OCI-LY7 (cell line): ENCODE results near the gene UGT2B15. TPM values are rescaled to one million over a fixed set of nuclear protein-coding genes. Genes with fewer than 3 reads are reported as not detected.
"Not testable (repeated sequence)": the region's sequence is repeated elsewhere in the genome, so short reads cannot be mapped to it uniquely, and the experiment has no call there.

ENCODE experiments used
- Bru-seq: library from RNA; stranded (reverse); fragments of 400-500 nt; gene quantifications from one replicate; lab custom pipeline; 2021; lab: Mats Ljungman, UMichigan
- BruChase-seq, 2 experiments: library from RNA; stranded (reverse); fragments of 400-500 nt; gene quantifications; one replicate each; lab custom pipeline; 2021; lab: Mats Ljungman, UMichigan
- BruUV-seq: library from RNA; stranded (reverse); fragments of 400-500 nt; replicated peaks from 2 replicates; lab custom pipeline; 2021; lab: Mats Ljungman, UMichigan
- CTCF ChIA-PET: fragments of 300-600 bp; sonication (Branson Sonifier 250); formaldehyde crosslinking; loops from one replicate; lab custom pipeline; 2022; ENCODE audit warnings: antibody characterized with exemption; ENCODE audit not compliant: unreplicated experiment; lab: Charles Lee
- POLR2A ChIA-PET: fragments of 300-600 bp; sonication (Branson Sonifier 250); formaldehyde crosslinking; loops from one replicate; lab custom pipeline; 2022; ENCODE audit warnings: antibody characterized with exemption; lab: Charles Lee
- DNase-seq: peaks from one replicate; pipeline ENCODE4 v3.0.0-alpha.2; 2015; ENCODE audit warnings: low spot score
- H2AFZ ChIP-seq: fragments of 200-600 bp; sonication (generic), shearing (Covaris generic); 2 replicates; pipeline ENCODE4 v1.6.1; 2014; ENCODE audit warnings: mild to moderate bottlenecking, antibody characterized with exemption, low read length, moderate library complexity
- H3K27ac ChIP-seq: fragments of 200-600 bp; sonication (generic); 2 replicates; pipeline ENCODE4 v1.5.1; 2014; ENCODE audit warnings: mixed run types, low read depth, mild to moderate bottlenecking, moderate library complexity, low read length, inconsistent platforms; ENCODE audit not compliant: poor library complexity, severe bottlenecking
- H3K36me3 ChIP-seq: fragments of 200-600 bp; sonication (generic); 2 replicates; pipeline ENCODE4 v1.6.1; 2014; ENCODE audit warnings: mild to moderate bottlenecking, antibody characterized with exemption, low read length, moderate library complexity, mixed read lengths; ENCODE audit not compliant: insufficient read depth
- H3K4me1 ChIP-seq: fragments of 200-600 bp; sonication (generic); 2 replicates; pipeline ENCODE4 v1.5.1; 2014; ENCODE audit warnings: mild to moderate bottlenecking, low read length; ENCODE audit not compliant: insufficient read depth, poor library complexity, severe bottlenecking
- H3K4me2 ChIP-seq: fragments of 200-600 bp; sonication (generic); 2 replicates; pipeline ENCODE4 v1.6.1; 2014; ENCODE audit warnings: mild to moderate bottlenecking, low read length
- H3K4me3 ChIP-seq: fragments of 200-600 bp; sonication (generic); 2 replicates; pipeline ENCODE4 v1.5.1; 2014; ENCODE audit warnings: mild to moderate bottlenecking, low read depth, low read length; ENCODE audit not compliant: poor library complexity, severe bottlenecking
- H3K79me2 ChIP-seq: fragments of 200-600 bp; sonication (generic); 2 replicates; pipeline ENCODE4 v1.6.1; 2016; ENCODE audit warnings: low read depth, mild to moderate bottlenecking, low read length, moderate library complexity, mixed read lengths; ENCODE audit not compliant: insufficient read depth
- H3K9me2 ChIP-seq: fragments of 200-600 bp; sonication (generic); 2 replicates; pipeline ENCODE4 v1.6.1; 2016; ENCODE audit warnings: mild to moderate bottlenecking, low read length, mixed read lengths; ENCODE audit not compliant: insufficient read depth
- H3K9me3 ChIP-seq: fragments of 200-600 bp; sonication (generic); 2 replicates; pipeline ENCODE4 v1.6.1; 2014; ENCODE audit warnings: mild to moderate bottlenecking, mixed run types, low read length, mixed read lengths
- H4K20me1 ChIP-seq: fragments of 200-600 bp; sonication (generic); 2 replicates; pipeline ENCODE4 v1.6.1; 2014; ENCODE audit warnings: mild to moderate bottlenecking, antibody characterized with exemption, low read length, moderate library complexity, mixed read lengths; ENCODE audit not compliant: insufficient read depth
- EZH2phosphoT487 ChIP-seq: fragments of 200-600 bp; sonication (generic); IDR thresholded peaks from 2 replicates; pipeline ENCODE4 v1.6.1; 2018; ENCODE audit warnings: low read depth, borderline replicate concordance, mild to moderate bottlenecking, mixed run types, antibody characterized with exemption, low read length, moderate library complexity, mixed read lengths
- intact Hi-C: fragments of 100-400 bp; cut with micrococcal nuclease; formaldehyde crosslinking; loops from one replicate; pipeline ENCODE4 v1.10.0; 2022; ENCODE audit not compliant: unreplicated experiment
- long read RNA-seq: library from polyadenylated mRNA; stranded (forward); transcript quantifications from one replicate; pipeline ENCODE4 v2.0.0, GENCODE V29; 2022
- total RNA-seq, 2 experiments: library from RNA; depleted of rRNA in 1 of 2; stranded (reverse); fragments of >200 nt in 1 of 2; shearing (Covaris generic) in 1 of 2; gene quantifications; 2 replicates each; pipeline ENCODE4 v1.2.3, GENCODE V29; 2014 to 2022
- TF ChIP-seq, protein P1 (sequence below): fragments of 200-600 bp; sonication (generic); conservative IDR thresholded peaks from 2 replicates; pipeline ENCODE4 v1.5.1; 2014; ENCODE audit warnings: mild to moderate bottlenecking, antibody characterized with exemption, low read length, moderate library complexity, mixed read lengths

Gene UGT2B15
- total RNA-seq (2014; rRNA removed; shearing (Covaris generic)): not detected in 2 replicates
- not detected in 2 replicates for total RNA-seq (2022)
- Bru-seq, nascent RNA: not detected
- BruChase-seq, experiment 1, labeled RNA remaining after a 6-hour chase: percentile 9 among the genes with signal in this experiment
- BruChase-seq, experiment 2, labeled RNA remaining after a 2-hour chase: not detected
- long read RNA-seq: 0 reads

DNA sequence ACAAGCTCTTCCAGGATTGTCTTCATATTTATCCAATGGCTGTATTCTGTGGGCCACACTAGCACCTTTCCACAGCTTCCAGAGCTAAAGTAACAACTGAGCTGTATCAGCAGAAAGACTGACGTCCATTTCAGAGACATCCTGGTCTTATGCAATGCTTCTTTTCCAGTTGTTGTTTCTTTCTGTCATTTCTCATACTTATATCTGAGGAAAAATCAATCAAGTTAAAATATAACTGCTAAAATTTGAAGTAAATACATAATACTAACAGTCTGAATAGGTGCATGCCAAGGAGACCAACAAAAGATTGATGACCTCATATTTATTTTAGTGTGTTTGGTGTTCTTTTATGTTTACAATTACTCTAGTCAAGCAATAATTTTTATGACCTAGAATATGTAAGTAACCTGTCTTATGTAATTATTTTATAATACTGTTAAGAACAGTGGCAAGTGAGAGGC is at the start of gene UGT2B15:
Gene UGT2B15, minus strand, starts transcription at position 174 of the 461 bp plus-strand sequence. Its CDS starts 34 bp downstream, at position 140.
- H3K4me2 ChIP-seq, intact Hi-C loops, POLR2A ChIA-PET, H3K27ac ChIP-seq, H3K79me2 ChIP-seq, DNase-seq, BruUV-seq, CTCF ChIA-PET, H3K9me3 ChIP-seq, H2AFZ ChIP-seq, H3K4me1 ChIP-seq, H3K9me2 ChIP-seq, H4K20me1 ChIP-seq, H3K4me3 ChIP-seq, H3K36me3 ChIP-seq: not testable (repeated sequence)

DNA sequence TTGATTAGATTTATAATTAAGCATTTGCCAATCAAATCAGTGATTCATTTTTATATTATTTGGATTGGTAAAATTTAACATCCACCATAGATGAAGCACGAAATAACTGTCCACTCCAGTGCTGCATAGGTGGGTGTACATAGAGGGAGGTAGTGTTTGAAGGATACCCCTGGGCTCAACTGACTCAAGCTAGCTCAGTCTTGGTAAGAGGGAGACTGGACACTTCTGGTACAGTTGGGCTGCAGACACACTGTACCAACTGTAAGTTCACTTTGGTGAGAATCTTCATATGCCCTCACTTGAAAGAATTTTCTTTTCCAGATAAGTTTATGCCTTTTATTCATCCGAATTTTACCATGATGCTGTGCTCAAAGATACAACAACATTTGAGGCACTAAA is 48.6 kb upstream of the UGT2B15 start:
- TF ChIP-seq, protein P1, sequence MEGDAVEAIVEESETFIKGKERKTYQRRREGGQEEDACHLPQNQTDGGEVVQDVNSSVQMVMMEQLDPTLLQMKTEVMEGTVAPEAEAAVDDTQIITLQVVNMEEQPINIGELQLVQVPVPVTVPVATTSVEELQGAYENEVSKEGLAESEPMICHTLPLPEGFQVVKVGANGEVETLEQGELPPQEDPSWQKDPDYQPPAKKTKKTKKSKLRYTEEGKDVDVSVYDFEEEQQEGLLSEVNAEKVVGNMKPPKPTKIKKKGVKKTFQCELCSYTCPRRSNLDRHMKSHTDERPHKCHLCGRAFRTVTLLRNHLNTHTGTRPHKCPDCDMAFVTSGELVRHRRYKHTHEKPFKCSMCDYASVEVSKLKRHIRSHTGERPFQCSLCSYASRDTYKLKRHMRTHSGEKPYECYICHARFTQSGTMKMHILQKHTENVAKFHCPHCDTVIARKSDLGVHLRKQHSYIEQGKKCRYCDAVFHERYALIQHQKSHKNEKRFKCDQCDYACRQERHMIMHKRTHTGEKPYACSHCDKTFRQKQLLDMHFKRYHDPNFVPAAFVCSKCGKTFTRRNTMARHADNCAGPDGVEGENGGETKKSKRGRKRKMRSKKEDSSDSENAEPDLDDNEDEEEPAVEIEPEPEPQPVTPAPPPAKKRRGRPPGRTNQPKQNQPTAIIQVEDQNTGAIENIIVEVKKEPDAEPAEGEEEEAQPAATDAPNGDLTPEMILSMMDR: no peak
- TF ChIP-seq EZH2phosphoT487: no peak
- Histone ChIP-seq H3K36me3 (no peaks in the 10 kb centered on the region), H4K20me1 (no peaks in the 10 kb centered on the region), H3K9me2 (no peaks in the 10 kb centered on the region), H3K27ac (no peak overlapping the region), H3K4me1 (no peaks in the 10 kb centered on the region), H3K4me3 (no peak overlapping the region), H3K4me2 (no peak overlapping the region), H2AFZ (no peak overlapping the region), H3K79me2 (no peaks in the 10 kb centered on the region), H3K9me3 (no peaks in the 10 kb centered on the region)
- ChIA-PET POLR2A (no interaction called here), CTCF (no interaction called here)
- BruUV-seq: no TSS peak
- DNase-seq: no peak
- intact Hi-C loops: no loop called here

DNA sequence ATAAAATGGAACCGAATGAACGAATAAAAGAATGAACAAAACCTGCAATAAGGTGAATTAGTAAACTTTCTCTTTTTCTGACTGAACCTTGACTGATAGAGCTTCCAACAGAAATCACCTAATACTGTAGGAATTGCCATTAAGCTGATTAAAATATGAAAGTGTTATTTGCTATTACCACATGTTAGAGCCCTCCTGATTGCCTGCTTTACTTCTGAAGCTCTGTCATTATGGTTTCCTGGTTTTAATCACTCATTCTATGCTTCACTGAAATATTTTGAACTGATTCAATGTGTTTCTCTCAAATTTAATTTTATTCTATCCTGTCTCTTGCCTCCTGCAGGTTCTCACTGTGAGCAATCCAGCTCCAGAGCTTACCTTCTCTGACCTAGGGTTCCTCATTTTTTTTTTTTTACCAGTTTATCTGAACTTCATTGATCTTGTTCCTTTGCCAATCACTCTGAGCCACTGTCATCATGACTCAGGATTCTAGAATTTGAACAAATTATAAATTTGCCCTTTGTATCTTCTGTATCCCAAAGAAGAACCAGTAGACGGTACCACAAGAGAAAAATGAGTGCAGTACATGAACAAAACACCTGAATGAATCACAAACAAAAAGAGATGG is 48.1 kb upstream of the UGT2B15 start:
- Histone ChIP-seq H3K4me2 (no peak overlapping the region), H3K4me1 (no peaks in the 10 kb centered on the region), H3K9me2 (no peaks in the 10 kb centered on the region), H3K79me2 (no peaks in the 10 kb centered on the region), H3K4me3 (no peak overlapping the region), H3K36me3 (no peaks in the 10 kb centered on the region), H3K9me3 (no peaks in the 10 kb centered on the region), H3K27ac (no peak overlapping the region), H2AFZ (no peak overlapping the region), H4K20me1 (no peaks in the 10 kb centered on the region)
- no peak for DNase-seq
- BruUV-seq: no TSS peak
- no peak for TF ChIP-seq EZH2phosphoT487
- intact Hi-C loops: no loop called here
- ChIA-PET POLR2A (no interaction called here), CTCF (no interaction called here)
